Left renal cortex interstitium (tissue), 4 donors: ENCODE measurements around the gene LEP. TPM values are rescaled to one million over a fixed set of nuclear protein-coding genes. Genes with fewer than 3 reads are reported as not detected.
"Not testable (repeated sequence)": the region's sequence is repeated elsewhere in the genome, so short reads cannot be mapped to it uniquely, and the experiment has no call there.

Source experiments
- DNase-seq, 4 donors: peaks; one replicate each; pipeline ENCODE4 v3.0.0-alpha.2; 2013; ENCODE audit warnings: low read depth in 4 of 4, low spot score in 2 of 4, missing footprints in 1 of 4
- polyA plus RNA-seq, 4 donors: library from polyadenylated mRNA; unstranded; fragments of 120-200 nt; gene quantifications; one replicate each; pipeline ENCODE4 v1.2.1, GENCODE V29; 2013; ENCODE audit not compliant: insufficient read length in 4 of 4

The LEP gene
- polyA plus RNA-seq, 4 donors: 0.17 to 0.37 (median 0.30) TPM

GRCh38 chr7:128210590-128211570 is 30.2 kb upstream of the LEP start:
- no peak for DNase-seq

- DNase-seq: no peak
Measured at GRCh38 chr7:128211626-128212025, 29.5 kb upstream of the LEP start.

GRCh38 chr7:128214463-128214862 is 26.6 kb upstream of the LEP start:
- no peak for DNase-seq

- DNase-seq: no peak
Measured at GRCh38 chr7:128215281-128215680, 25.8 kb upstream of the LEP start.

GRCh38 chr7:128215739-128216138 is 25.3 kb upstream of the LEP start:
- DNase-seq: no peak

GRCh38 chr7:128217030-128217805 is 23.9 kb upstream of the LEP start:
- DNase-seq: no peak

GRCh38 chr7:128217967-128218652 is 23.0 kb upstream of the LEP start:
- no peak for DNase-seq

- no peak for DNase-seq
Measured at GRCh38 chr7:128219636-128220035, 21.4 kb upstream of the LEP start.

- no peak for DNase-seq
Measured at GRCh38 chr7:128221929-128222403, 19.1 kb upstream of the LEP start.

- DNase-seq: no peak
Measured at GRCh38 chr7:128226132-128226980, 14.7 kb upstream of the LEP start.

- DNase-seq: no peak
Measured at GRCh38 chr7:128227271-128227670, 13.8 kb upstream of the LEP start.

GRCh38 chr7:128231021-128231420 is 10.1 kb upstream of the LEP start:
- DNase-seq: no peak

- DNase-seq: no peak
Measured at GRCh38 chr7:128231677-128232076, 9.4 kb upstream of the LEP start.

GRCh38 chr7:128233471-128233870 is 7.6 kb upstream of the LEP start:
- DNase-seq: no peak

GRCh38 chr7:128234476-128235026 is 6.5 kb upstream of the LEP start:
- DNase-seq: no peak

GRCh38 chr7:128235471-128235870 is 5.6 kb upstream of the LEP start:
- no peak for DNase-seq

- DNase-seq: no peak
Measured at GRCh38 chr7:128236924-128237586, 4.0 kb upstream of the LEP start.

- DNase-seq: not testable (repeated sequence)
Measured at GRCh38 chr7:128239146-128239545, 1.9 kb upstream of the LEP start.

GRCh38 chr7:128242661-128243060 is 1.6 kb downstream of the LEP start:
- DNase-seq: no peak
